ENCODE results near the gene BICD2. TPM values are rescaled to one million over a fixed set of nuclear protein-coding genes. Genes with fewer than 3 reads are reported as not detected.

Gene BICD2
- total RNA-seq, 2 experiments from 2014 or later = 31.1 to 31.5 TPM

DNA sequence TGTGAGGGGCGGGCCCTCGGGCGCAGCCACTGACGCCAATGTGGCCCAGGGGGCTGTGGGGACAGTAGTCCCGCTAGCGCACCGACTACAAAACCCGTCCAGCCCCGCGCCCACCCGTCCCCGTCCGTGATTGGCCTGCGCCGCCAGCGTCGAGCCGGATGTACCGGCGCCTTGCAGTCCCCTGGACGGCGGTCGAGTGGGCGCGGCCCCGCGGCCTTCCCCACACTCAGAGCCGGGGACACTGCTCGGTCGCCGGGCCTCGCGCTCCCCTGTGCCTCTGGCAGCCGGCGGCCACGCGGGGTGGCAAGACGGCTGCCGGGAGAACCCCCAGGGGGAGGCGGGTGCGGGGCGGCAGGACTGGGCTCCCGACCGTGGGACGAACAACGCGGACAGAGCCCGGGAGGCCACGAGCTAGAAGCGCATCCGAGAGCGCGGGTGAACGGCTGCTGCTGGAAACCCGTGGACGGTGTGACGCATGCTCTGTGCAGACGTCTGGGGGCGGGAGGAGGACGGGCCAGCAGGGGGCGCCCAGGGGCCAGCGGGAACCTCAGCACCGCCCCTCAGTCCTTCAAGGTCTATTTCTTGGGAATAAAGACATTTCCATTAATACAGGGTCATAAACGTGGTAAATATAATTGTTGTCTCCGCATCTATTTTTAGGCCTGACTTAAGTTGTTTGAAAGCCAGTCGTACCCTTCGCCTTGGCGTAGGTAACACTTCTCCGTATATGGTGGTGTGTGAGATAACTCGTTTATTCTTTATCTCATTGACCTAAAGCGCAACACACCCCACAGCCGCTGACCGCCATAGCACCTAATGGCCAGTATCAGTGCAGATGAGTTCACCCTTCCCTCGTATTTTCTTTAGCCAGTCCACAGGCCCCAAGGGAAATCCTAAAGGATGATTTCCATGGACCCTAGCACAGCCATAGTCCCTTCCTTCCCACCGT lies 629 bp upstream of the BICD2 start:
- H3K4me1 Mint-ChIP-seq = peaks cover 41% of the 10 kb centered on the region
- POLR2A ChIA-PET = interaction anchor here (1.0 to 1.8 kb wide), 2 partner anchors 11 to 95 kb away, joined by 3 to 13 read pairs; partner anchors contain the start of gene IPPK
- ATAC-seq (ENCODE audit: low read depth) = peak; percentile 94
- peak overlapping the region; percentile 84 for H3K4me3 Mint-ChIP-seq
- H3K27me3 Mint-ChIP-seq = no peaks in the 10 kb centered on the region
- DNase-seq = peak; percentile 98
- peak overlapping the region; percentile 91 for H3K27ac Mint-ChIP-seq
- H3K36me3 Mint-ChIP-seq = no peaks in the 10 kb centered on the region
- H3K9me3 Mint-ChIP-seq = no peaks in the 10 kb centered on the region

DNA sequence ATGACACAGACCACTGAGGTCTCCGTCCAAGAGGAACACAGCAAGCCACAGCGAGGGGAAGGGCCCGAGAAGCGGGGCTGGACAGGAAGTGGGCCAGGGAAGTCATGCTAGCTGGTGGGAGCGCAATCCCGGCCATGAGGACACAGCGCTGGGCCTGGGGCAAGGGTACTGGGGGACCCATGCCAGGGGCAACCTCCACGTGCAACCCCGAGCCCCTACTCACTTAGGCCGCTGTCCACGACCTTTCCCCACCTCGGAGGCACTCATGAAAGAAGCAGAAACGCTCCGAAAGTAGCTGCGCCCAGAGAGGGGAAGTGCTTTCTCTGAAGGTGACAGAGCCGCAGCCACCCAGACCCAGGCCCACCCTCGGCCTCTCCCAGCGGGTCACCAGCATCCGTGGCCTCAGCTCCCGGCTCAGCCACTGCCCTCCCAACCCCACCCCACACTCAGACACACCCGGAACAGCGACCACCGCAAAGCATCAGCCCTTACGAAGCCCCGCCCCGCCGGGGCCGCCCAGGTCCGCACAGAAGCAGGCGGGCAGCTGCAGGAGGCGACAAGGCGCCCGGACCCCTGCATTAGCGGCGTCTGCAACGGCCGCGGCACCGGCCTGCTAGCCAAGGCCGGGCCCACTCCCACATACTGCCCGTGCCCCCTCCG lies 782 bp downstream of the BICD2 start:
- DNase-seq (peak; percentile 63), ATAC-seq (ENCODE audit: low read depth) (no peak)
- no peaks in the 10 kb centered on the region for H3K9me3 Mint-ChIP-seq
- H3K27ac Mint-ChIP-seq = peak overlapping the region; percentile 90
- H3K27me3 Mint-ChIP-seq = no peaks in the 10 kb centered on the region
- H3K4me3 Mint-ChIP-seq = peak overlapping the region; percentile 94
- POLR2A ChIA-PET = interaction anchor here (1.8 kb wide), 1 partner anchor 93 kb away, joined by 13 read pairs; the partner anchor contains the start of gene IPPK
- H3K36me3 Mint-ChIP-seq = no peaks in the 10 kb centered on the region
- H3K4me1 Mint-ChIP-seq = peaks cover 43% of the 10 kb centered on the region

- Mint-ChIP-seq H3K27ac (peak overlapping the region; percentile 90), H3K9me3 (no peaks in the 10 kb centered on the region), H3K4me3 (peak overlapping the region; percentile 94), H3K4me1 (peaks cover 43% of the 10 kb centered on the region), H3K36me3 (no peaks in the 10 kb centered on the region), H3K27me3 (no peaks in the 10 kb centered on the region)
- no peak for DNase-seq
- no peak for ATAC-seq (ENCODE audit: low read depth)
- POLR2A ChIA-PET = interaction anchor here (1.8 kb wide), 1 partner anchor 93 kb away, joined by 13 read pairs; the partner anchor contains the start of gene IPPK
These were observed 1.6 kb downstream of the BICD2 start for GRCh38 chr9:92762781-92763708.

DNA sequence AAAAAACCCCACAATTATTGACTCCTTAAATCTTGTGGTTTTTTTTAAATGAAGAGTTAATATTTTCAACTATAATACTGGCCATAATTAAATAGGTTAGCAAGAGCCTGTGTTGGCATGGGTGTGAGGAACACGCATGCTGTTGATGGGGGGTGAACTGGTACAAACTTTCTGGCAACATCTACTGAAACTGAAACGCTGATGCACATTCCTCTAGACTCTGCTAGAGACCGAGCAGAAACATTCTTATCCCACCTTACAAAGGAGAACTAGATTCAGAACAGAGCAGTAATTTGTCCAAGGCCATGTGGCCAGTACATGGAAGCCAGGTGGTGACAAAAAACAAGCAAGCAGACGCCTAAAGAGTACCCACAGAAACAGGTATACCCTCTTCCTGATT lies 2.4 kb downstream of the BICD2 start:
- DNase-seq (no peak), ATAC-seq (ENCODE audit: low read depth) (no peak)
- Mint-ChIP-seq H3K9me3 (no peaks in the 10 kb centered on the region), H3K27me3 (no peaks in the 10 kb centered on the region), H3K4me1 (peaks cover 45% of the 10 kb centered on the region), H3K36me3 (no peaks in the 10 kb centered on the region), H3K4me3 (peak overlapping the region; percentile 94), H3K27ac (peak overlapping the region; percentile 55)
- POLR2A ChIA-PET = no interaction called here

DNA sequence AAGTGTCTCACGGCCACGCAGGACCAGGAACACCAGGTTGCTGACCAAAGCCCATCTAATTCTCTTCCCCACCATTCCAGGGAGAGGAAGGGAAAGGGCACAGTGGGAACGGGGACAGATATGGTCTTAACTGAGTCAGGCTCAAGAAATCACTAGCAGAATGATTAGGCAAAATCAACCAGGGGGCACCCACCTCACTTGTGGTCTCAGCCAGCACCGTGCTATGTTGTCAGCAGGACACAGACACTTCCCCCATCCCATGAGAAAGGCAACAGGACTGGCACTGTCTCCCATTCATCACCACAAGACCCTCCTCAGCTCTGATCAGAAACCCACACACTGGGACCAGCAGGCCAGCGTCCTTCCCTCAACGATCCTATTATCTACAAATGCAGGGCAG lies 2.9 kb downstream of the BICD2 start:
- Mint-ChIP-seq H3K4me1 (peaks cover 45% of the 10 kb centered on the region), H3K36me3 (no peaks in the 10 kb centered on the region), H3K9me3 (no peaks in the 10 kb centered on the region), H3K27me3 (no peaks in the 10 kb centered on the region), H3K27ac (peak overlapping the region; percentile 6), H3K4me3 (peak overlapping the region; percentile 44)
- POLR2A ChIA-PET = interaction anchor here (1.1 to 1.5 kb wide), 2 partner anchors 15 to 91 kb away, joined by 3 read pairs; partner anchors contain the start of gene IPPK
- ATAC-seq (ENCODE audit: low read depth) (no peak), DNase-seq (no peak)

DNA sequence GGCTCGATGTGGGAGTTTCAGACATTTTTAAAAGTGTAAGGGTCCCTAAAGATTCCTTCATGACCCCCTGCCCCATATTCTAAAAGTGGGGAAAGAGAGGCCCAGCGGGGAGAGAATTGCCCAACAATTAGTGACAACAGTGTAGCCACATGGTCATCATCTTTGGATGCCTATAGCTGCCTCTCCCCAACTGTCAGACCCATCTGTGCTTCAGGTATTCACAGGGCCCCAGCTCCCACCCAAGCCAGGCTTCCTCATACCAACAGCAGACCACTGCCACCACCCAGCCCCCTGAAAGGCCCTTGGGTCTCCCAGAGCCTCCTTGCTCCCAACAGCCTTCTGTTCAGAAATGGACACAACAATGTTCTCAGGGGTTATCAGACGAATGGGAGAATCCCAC lies 4.1 kb downstream of the BICD2 start:
- DNase-seq (no peak), ATAC-seq (ENCODE audit: low read depth) (no peak)
- H3K27ac Mint-ChIP-seq = no peak overlapping the region
- peaks cover 37% of the 10 kb centered on the region for H3K4me1 Mint-ChIP-seq
- POLR2A ChIA-PET = interaction anchor here (1.5 kb wide), 1 partner anchor 90 kb away, joined by 3 read pairs; the partner anchor contains the start of gene IPPK
- H3K9me3 Mint-ChIP-seq = no peaks in the 10 kb centered on the region
- no peaks in the 10 kb centered on the region for H3K27me3 Mint-ChIP-seq
- no peak overlapping the region for H3K4me3 Mint-ChIP-seq
- peaks cover 5% of the 10 kb centered on the region for H3K36me3 Mint-ChIP-seq

DNA sequence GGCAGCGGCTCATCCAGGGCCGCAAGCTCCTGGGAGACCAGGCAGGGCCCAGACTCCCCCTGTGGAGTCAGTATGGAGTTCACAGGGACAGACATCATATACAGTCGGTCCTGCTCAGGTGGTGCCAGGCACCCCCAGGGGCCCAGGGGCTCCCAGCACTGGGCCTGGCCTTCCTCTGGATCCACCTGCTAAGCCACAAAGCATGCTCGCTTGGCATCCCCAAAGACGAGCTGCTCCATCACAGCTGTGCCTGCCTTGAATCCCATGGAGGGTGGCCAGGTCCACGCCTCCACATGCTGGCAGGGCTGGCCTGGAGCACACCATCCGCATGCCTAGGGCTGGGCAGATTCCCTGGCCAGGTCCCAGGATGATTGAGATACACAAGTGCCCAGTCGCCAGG lies 4.6 kb downstream of the BICD2 start:
- H3K9me3 Mint-ChIP-seq = no peaks in the 10 kb centered on the region
- H3K4me1 Mint-ChIP-seq = peaks cover 37% of the 10 kb centered on the region
- POLR2A ChIA-PET = no interaction called here
- DNase-seq (no peak), ATAC-seq (ENCODE audit: low read depth) (no peak)
- H3K27ac Mint-ChIP-seq = no peak overlapping the region
- H3K36me3 Mint-ChIP-seq = peaks cover 9% of the 10 kb centered on the region
- no peaks in the 10 kb centered on the region for H3K27me3 Mint-ChIP-seq
- no peak overlapping the region for H3K4me3 Mint-ChIP-seq

DNA sequence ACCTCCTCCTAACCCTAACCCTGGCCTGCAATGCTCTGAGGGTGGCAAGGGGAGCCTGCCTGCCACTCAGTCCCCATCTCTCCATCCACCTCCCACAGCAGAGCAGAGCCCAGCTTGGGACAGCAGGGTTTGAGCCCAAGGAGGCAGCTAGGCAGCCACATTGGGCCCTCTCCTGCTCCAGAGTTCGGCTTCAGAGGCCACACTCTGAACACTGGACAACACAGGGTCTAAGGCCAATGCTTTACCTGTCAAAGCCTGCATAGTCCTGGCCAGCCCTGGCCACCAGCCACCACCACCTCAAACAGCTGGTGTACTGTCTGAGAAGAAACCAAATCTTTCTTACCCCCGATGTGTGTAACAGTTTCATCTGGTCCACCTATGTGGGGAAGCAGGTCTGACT lies 5.2 kb downstream of the BICD2 start:
- Mint-ChIP-seq H3K27ac (no peak overlapping the region), H3K36me3 (peaks cover 14% of the 10 kb centered on the region), H3K4me1 (peaks cover 37% of the 10 kb centered on the region), H3K4me3 (no peak overlapping the region), H3K9me3 (no peaks in the 10 kb centered on the region), H3K27me3 (no peaks in the 10 kb centered on the region)
- DNase-seq = no peak
- no peak for ATAC-seq (ENCODE audit: low read depth)
- POLR2A ChIA-PET = no interaction called here

DNA sequence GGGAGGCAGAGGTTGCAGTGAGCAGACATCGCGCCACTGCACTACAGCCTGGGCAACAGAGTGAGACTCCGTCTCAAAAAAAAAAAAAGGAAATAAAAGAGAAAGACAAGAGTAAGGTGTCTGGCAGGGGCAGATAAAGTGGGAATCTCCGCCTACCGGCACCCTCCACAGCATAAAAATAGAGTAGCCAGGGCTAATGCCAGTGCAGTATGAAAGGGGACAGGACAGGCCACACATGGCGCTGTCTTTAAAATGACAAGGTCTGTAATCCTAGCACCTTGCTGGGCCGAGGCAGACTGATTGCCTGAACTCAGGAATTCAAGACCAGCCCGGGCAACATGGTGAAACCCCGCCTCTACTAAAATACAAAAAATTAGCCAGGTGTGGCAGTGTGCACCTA lies 7.8 kb downstream of the BICD2 start:
- POLR2A ChIA-PET = no interaction called here
- no peaks in the 10 kb centered on the region for H3K27me3 Mint-ChIP-seq
- ATAC-seq (ENCODE audit: low read depth) = no peak
- DNase-seq = no peak
- H3K27ac Mint-ChIP-seq = no peak overlapping the region
- H3K36me3 Mint-ChIP-seq = peaks cover 26% of the 10 kb centered on the region
- peaks cover 30% of the 10 kb centered on the region for H3K4me1 Mint-ChIP-seq
- no peak overlapping the region for H3K4me3 Mint-ChIP-seq
- H3K9me3 Mint-ChIP-seq = no peaks in the 10 kb centered on the region

- Mint-ChIP-seq H3K4me3 (no peak overlapping the region), H3K9me3 (no peaks in the 10 kb centered on the region), H3K36me3 (peaks cover 26% of the 10 kb centered on the region), H3K27me3 (no peaks in the 10 kb centered on the region), H3K27ac (no peak overlapping the region), H3K4me1 (peaks cover 17% of the 10 kb centered on the region)
- DNase-seq (no peak), ATAC-seq (ENCODE audit: low read depth) (no peak)
- POLR2A ChIA-PET = interaction anchor here (0.7 kb wide), 1 partner anchor 22 kb away, joined by 4 read pairs; no protein-coding TSS in a partner anchor
These were observed 10.4 kb downstream of the BICD2 start for GRCh38 chr9:92754091-92754745.

GRCh38 chr9:92752812-92753404 lies 11.7 kb downstream of the BICD2 start:
- ATAC-seq (ENCODE audit: low read depth) (no peak), DNase-seq (no peak)
- Mint-ChIP-seq H3K27me3 (no peaks in the 10 kb centered on the region), H3K4me1 (peaks cover 18% of the 10 kb centered on the region), H3K36me3 (peaks cover 26% of the 10 kb centered on the region), H3K9me3 (no peaks in the 10 kb centered on the region), H3K27ac (no peak overlapping the region), H3K4me3 (no peak overlapping the region)
- POLR2A ChIA-PET = no interaction called here

- POLR2A ChIA-PET = no interaction called here
- DNase-seq (no peak), ATAC-seq (ENCODE audit: low read depth) (no peak)
- Mint-ChIP-seq H3K36me3 (peaks cover 17% of the 10 kb centered on the region), H3K4me1 (peaks cover 24% of the 10 kb centered on the region), H3K9me3 (no peaks in the 10 kb centered on the region), H3K4me3 (no peak overlapping the region), H3K27ac (no peak overlapping the region), H3K27me3 (no peaks in the 10 kb centered on the region)
These were observed 14.7 kb downstream of the BICD2 start for GRCh38 chr9:92749934-92750315.

All from activated naive CD8-positive, alpha-beta T cell treated with anti-CD3 and anti-CD28 coated beads, Interleukin-2, amount 10 ng/mL, durations not matched to agents 7 days and 5 days (primary cell).